ENCODE results near the gene GSTM4. TPM values are rescaled to one million over a fixed set of nuclear protein-coding genes. Genes with fewer than 3 reads are reported as not detected.

Gene GSTM4
- total RNA-seq, 1 donor from 2014 or later: 42.2 TPM

- Mint-ChIP-seq H3K4me1 (ENCODE audit: unreplicated experiment) (peaks cover 20% of the 10 kb centered on the region), H3K9me3 (peaks cover 4% of the 10 kb centered on the region), H3K27ac (peak overlapping the region; percentile 36), H3K4me3 (no peak overlapping the region), H3K36me3 (no peaks in the 10 kb centered on the region), H3K27me3 (no peaks in the 10 kb centered on the region)
- DNase-seq (ENCODE audit: extremely low spot score, unreplicated experiment): peak; percentile 87
- TF ChIP-seq CTCF (conservative IDR thresholded peaks at IDR 0.05): peak; percentile 89
These were observed 12.3 kb upstream of the GSTM4 start for GRCh38 chr1:109643385-109644230.

GRCh38 chr1:109644670-109645069 lies 11.2 kb upstream of the GSTM4 start:
- no peak overlapping the region for H3K27ac Mint-ChIP-seq
- H3K36me3 Mint-ChIP-seq: no peaks in the 10 kb centered on the region
- DNase-seq (ENCODE audit: extremely low spot score, unreplicated experiment): peak; percentile 67
- H3K9me3 Mint-ChIP-seq: peaks cover 4% of the 10 kb centered on the region
- no peak for TF ChIP-seq CTCF (conservative IDR thresholded peaks at IDR 0.05)
- H3K4me1 Mint-ChIP-seq (ENCODE audit: unreplicated experiment): peaks cover 20% of the 10 kb centered on the region
- H3K27me3 Mint-ChIP-seq: no peaks in the 10 kb centered on the region
- H3K4me3 Mint-ChIP-seq: no peak overlapping the region

- TF ChIP-seq CTCF (conservative IDR thresholded peaks at IDR 0.05): peak; percentile 55
- Mint-ChIP-seq H3K4me1 (ENCODE audit: unreplicated experiment) (peaks cover 20% of the 10 kb centered on the region), H3K27ac (no peak overlapping the region), H3K27me3 (peaks cover 22% of the 10 kb centered on the region), H3K9me3 (peaks cover 4% of the 10 kb centered on the region), H3K36me3 (no peaks in the 10 kb centered on the region), H3K4me3 (peak overlapping the region; percentile 29)
- no peak for DNase-seq (ENCODE audit: extremely low spot score, unreplicated experiment)
These were observed 6.4 kb upstream of the GSTM4 start for GRCh38 chr1:109649491-109649914.

- Mint-ChIP-seq H3K9me3 (peaks cover 4% of the 10 kb centered on the region), H3K27me3 (peaks cover 22% of the 10 kb centered on the region), H3K4me3 (no peak overlapping the region), H3K36me3 (no peaks in the 10 kb centered on the region), H3K27ac (no peak overlapping the region), H3K4me1 (ENCODE audit: unreplicated experiment) (peaks cover 18% of the 10 kb centered on the region)
- no peak for TF ChIP-seq CTCF (conservative IDR thresholded peaks at IDR 0.05)
- no peak for DNase-seq (ENCODE audit: extremely low spot score, unreplicated experiment)
These were observed 5.3 kb upstream of the GSTM4 start for GRCh38 chr1:109650609-109651008.

GRCh38 chr1:109652402-109652801 lies 3.5 kb upstream of the GSTM4 start:
- H3K9me3 Mint-ChIP-seq: no peaks in the 10 kb centered on the region
- peaks cover 22% of the 10 kb centered on the region for H3K27me3 Mint-ChIP-seq
- TF ChIP-seq CTCF (conservative IDR thresholded peaks at IDR 0.05): no peak
- peaks cover 23% of the 10 kb centered on the region for H3K4me1 Mint-ChIP-seq (ENCODE audit: unreplicated experiment)
- no peak overlapping the region for H3K27ac Mint-ChIP-seq
- no peak for DNase-seq (ENCODE audit: extremely low spot score, unreplicated experiment)
- no peaks in the 10 kb centered on the region for H3K36me3 Mint-ChIP-seq
- no peak overlapping the region for H3K4me3 Mint-ChIP-seq

Measured in type B pancreatic cell (in vitro differentiated cells).